ENCODE measurements around the gene MORF4L2. TPM values are rescaled to one million over a fixed set of nuclear protein-coding genes. Genes with fewer than 3 reads are reported as not detected.
A peak's percentile ranks its signal among the peaks of the same experiment; 100 is the strongest.

Gene MORF4L2
- total and polyA plus RNA-seq, 9 of the 15 experiments (the other 6 are each of a cell fraction or from before 2014, with no cell fraction given), result 324 to 781 (median 420) TPM

- peak; percentile 7 for TF ChIP-seq PRDM10 (IDR thresholded peaks at IDR 0.05; ENCODE audit: partially characterized antibody)
- TF ChIP-seq PHF8 (IDR thresholded peaks at IDR 0.05; ENCODE audit: borderline replicate concordance, low read length), result peak; percentile 43; the same call in 1 of the 2 replicates
- peak; percentile 76 for TF ChIP-seq RAD51 (IDR thresholded peaks at IDR 0.05; ENCODE audit: borderline replicate concordance, low read depth)
- no peak for TF ChIP-seq ARID2 (IDR thresholded peaks at IDR 0.05)
- no peak for TF ChIP-seq CLOCK (CRISPR knock-in tag; IDR thresholded peaks at IDR 0.05; ENCODE audit: borderline replicate concordance)
- 0 out of 2 replicates have a peak, but pooled peaks have one; percentile 12 for TF ChIP-seq ZNF766 (CRISPR knock-in tag; conservative IDR thresholded peaks at IDR 0.05)
- TF ChIP-seq ASH1L (IDR thresholded peaks at IDR 0.05; ENCODE audit: borderline replicate concordance, low read depth, partially characterized antibody), result peak; percentile 87
- TF ChIP-seq TAF1 (IDR thresholded peaks at IDR 0.05; ENCODE audit: control insufficient read depth, extremely low read depth, insufficient read depth, low read length, severe bottlenecking), result peak; percentile 92
- TF ChIP-seq MLLT1 (IDR thresholded peaks at IDR 0.05), result peak; percentile 19 to 52; a peak in 2 of 4 replicates
- TF ChIP-seq CHD4 (IDR thresholded peaks at IDR 0.05; ENCODE audit: insufficient read depth, insufficient replicate concordance, low read depth, low read length, poor library complexity, severe bottlenecking), result no peak
- no peak for TF ChIP-seq ZBTB11 (CRISPR knock-in tag; IDR thresholded peaks at IDR 0.05)
- no peak for TF ChIP-seq SIX5 (IDR thresholded peaks at IDR 0.05; ENCODE audit: borderline replicate concordance in 1 of 2, insufficient read depth in 1 of 2, low read depth in 1 of 2, low read length in 2 of 2)
Observed at GRCh38 chrX:103686199-103687072, at the start of gene MORF4L2 (continued).

Data from K562 (cell line).